Karpas-422 (cell line): ENCODE data around the gene GTPBP1. TPM values are rescaled to one million over a fixed set of nuclear protein-coding genes. Genes with fewer than 3 reads are reported as not detected.

Source experiments
- DNase-seq: peaks from one replicate; pipeline ENCODE4 v3.0.0-alpha.2; 2015
- H2AFZ ChIP-seq: fragments of 200-600 bp; sonication (generic); 2 replicates; pipeline ENCODE4 v1.6.1; 2014; ENCODE audit warnings: antibody characterized with exemption, low read length, mixed read lengths
- H3K27ac ChIP-seq: fragments of 200-600 bp; sonication (generic); 2 replicates; pipeline ENCODE4 v1.5.1; 2014; ENCODE audit warnings: mild to moderate bottlenecking, low read length, moderate library complexity
- H3K27me3 ChIP-seq: fragments of 200-600 bp; sonication (generic); 2 replicates; pipeline ENCODE4 v1.6.1; 2014; ENCODE audit warnings: low read length, mixed read lengths
- H3K36me3 ChIP-seq: fragments of 200-600 bp; sonication (generic); 2 replicates; pipeline ENCODE4 v1.6.1; 2014; ENCODE audit warnings: low read length, mixed read lengths; ENCODE audit not compliant: insufficient read depth
- H3K4me1 ChIP-seq: fragments of 200-600 bp; sonication (generic); 2 replicates; pipeline ENCODE4 v1.6.1; 2014; ENCODE audit warnings: mild to moderate bottlenecking, low read length, mixed read lengths
- H3K4me2 ChIP-seq: fragments of 200-600 bp; sonication (generic); 2 replicates; pipeline ENCODE4 v1.6.1; 2014; ENCODE audit warnings: low read length, low read depth, mild to moderate bottlenecking; ENCODE audit not compliant: poor library complexity, severe bottlenecking
- H3K4me3 ChIP-seq: fragments of 200-600 bp; sonication (generic); 2 replicates; pipeline ENCODE4 v1.5.1; 2014; ENCODE audit warnings: mild to moderate bottlenecking, antibody characterized with exemption, low read length, mixed read lengths
- H3K79me2 ChIP-seq: fragments of 200-600 bp; sonication (generic); 2 replicates; pipeline ENCODE4 v1.6.1; 2014; ENCODE audit warnings: mild to moderate bottlenecking, low read length, mixed read lengths
- H3K9ac ChIP-seq: fragments of 200-600 bp; sonication (generic); 2 replicates; pipeline ENCODE4 v1.6.0; 2014; ENCODE audit warnings: low read length
- H3K9me2 ChIP-seq: fragments of 200-600 bp; sonication (generic), shearing (Covaris generic); replicated peaks from 2 replicates; pipeline ENCODE4 v1.6.0; 2014; ENCODE audit warnings: mild to moderate bottlenecking, low read length, moderate library complexity; ENCODE audit not compliant: insufficient read depth
- H3K9me3 ChIP-seq: fragments of 300-700, 200-600 bp; sonication (generic); 2 replicates; pipeline ENCODE4 v1.6.1; 2014; ENCODE audit warnings: low read length, mixed read lengths
- H4K20me1 ChIP-seq: fragments of 200-600 bp; sonication (generic); 2 replicates; pipeline ENCODE4 v1.6.1; 2014; ENCODE audit warnings: mild to moderate bottlenecking, antibody characterized with exemption, low read length, low read depth; ENCODE audit not compliant: insufficient read depth
- small RNA-seq: library from RNA; depleted of rRNA; stranded (forward); fragments of <200 nt; gene quantifications from one replicate; pipeline ENCODE3, GENCODE V24; 2014
- total RNA-seq: library from RNA; depleted of rRNA; stranded (reverse); fragments of >200 nt; shearing (Covaris generic); gene quantifications from 2 replicates; pipeline ENCODE4 v1.2.3, GENCODE V29; 2014; ENCODE audit warnings: low replicate concordance; rRNA removed

The GTPBP1 gene
- total RNA-seq, 1 experiment from 2014 or later: 47.6 TPM

DNA sequence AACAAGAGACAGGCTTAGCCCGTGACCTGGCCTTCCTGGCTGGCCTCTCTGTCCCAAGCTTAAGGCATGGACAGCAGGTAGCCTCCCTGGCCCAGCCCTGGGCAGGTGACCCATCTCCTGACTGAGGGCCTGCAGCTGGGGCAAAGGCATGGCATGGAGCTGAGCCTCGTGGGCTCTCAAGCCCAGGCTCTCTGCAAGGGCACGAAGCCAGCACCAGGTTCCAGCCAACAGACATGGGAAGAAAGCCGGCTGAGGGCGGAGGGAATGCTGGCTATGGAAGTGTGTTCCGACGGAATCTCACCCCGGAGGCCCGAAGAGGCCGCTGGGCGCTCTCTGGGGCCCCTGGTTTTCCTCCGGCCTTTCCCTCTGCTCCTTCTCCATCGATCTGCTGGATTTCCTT, 75.3 kb downstream of the GTPBP1 start:
- Histone ChIP-seq H3K9me2 (no peaks in the 10 kb centered on the region), H3K79me2 (no peaks in the 10 kb centered on the region), H3K36me3 (no peaks in the 10 kb centered on the region), H3K4me3 (no peak overlapping the region), H2AFZ (no peak overlapping the region), H3K27me3 (no peaks in the 10 kb centered on the region), H3K4me2 (no peak overlapping the region), H3K9me3 (no peaks in the 10 kb centered on the region), H4K20me1 (no peaks in the 10 kb centered on the region), H3K9ac (no peak overlapping the region), H3K27ac (no peak overlapping the region), H3K4me1 (no peaks in the 10 kb centered on the region)
- no peak for DNase-seq

DNA sequence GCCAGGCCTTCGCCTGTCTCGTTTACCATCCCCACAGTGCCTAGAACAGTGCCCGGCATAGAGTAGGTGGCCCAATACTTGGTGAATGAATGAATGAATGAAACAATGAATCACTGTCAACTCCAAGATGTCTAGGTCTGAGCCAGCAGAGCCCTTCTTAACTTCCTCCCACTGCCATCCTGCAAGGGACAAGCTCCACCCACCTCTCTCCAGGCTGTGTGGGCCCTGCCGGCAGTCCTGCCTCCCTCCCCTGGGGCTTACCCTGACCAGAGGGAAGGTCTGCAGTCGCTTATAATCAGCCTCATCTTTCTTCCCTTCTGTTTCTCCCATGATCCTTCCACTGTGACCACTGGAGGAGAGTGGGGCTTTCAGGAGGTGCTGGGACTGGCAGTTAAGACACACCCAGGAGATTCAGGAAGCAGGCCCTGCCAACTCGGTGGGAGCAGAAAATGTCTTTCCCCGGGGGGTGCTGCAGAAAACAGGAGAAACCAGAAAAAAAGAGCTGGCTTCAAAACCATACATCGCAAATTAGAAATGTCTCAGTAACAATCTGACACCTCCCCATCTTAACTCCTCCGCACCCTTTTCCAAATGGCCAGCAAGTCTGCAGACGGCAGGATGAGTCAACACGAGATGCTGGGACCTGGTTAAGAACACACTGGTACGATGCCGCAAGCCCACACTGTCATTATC, 76.8 kb downstream of the GTPBP1 start:
- Histone ChIP-seq H3K36me3 (no peaks in the 10 kb centered on the region), H3K4me3 (no peak overlapping the region), H3K27ac (no peak overlapping the region), H2AFZ (no peak overlapping the region), H3K9ac (no peak overlapping the region), H3K4me1 (no peaks in the 10 kb centered on the region), H4K20me1 (no peaks in the 10 kb centered on the region), H3K4me2 (no peak overlapping the region), H3K9me3 (no peaks in the 10 kb centered on the region), H3K27me3 (no peaks in the 10 kb centered on the region), H3K9me2 (no peaks in the 10 kb centered on the region), H3K79me2 (no peaks in the 10 kb centered on the region)
- DNase-seq: no peak

Small RNAs within 50 kb of the gene (small RNA-seq; reads per million reads assigned to genes)
- gene AL021707.8: 0.20 reads per million

Other genes starting within 250 kb of the GTPBP1 start
- gene KDELR3, start 237.8 kb upstream of the GTPBP1 start, total RNA-seq: not detected in 2 replicates
- gene DDX17, start 199.6 kb upstream of the GTPBP1 start, total RNA-seq: 465 and 736 TPM in 2 replicates
- gene DMC1, start 135.8 kb upstream of the GTPBP1 start, total RNA-seq: 3.8 and 26.0 TPM in 2 replicates
- gene FAM227A, start 49.6 kb upstream of the GTPBP1 start, total RNA-seq: 3.7 and 14.4 TPM in 2 replicates
- gene CBY1, start 49.3 kb upstream of the GTPBP1 start, total RNA-seq: 11.1 and 13.2 TPM in 2 replicates
- 57.8 and 74.1 TPM in 2 replicates for gene TOMM22, start 24.0 kb upstream of the GTPBP1 start, total RNA-seq
- 50.5 and 64.1 TPM in 2 replicates for gene JOSD1, start 5.0 kb upstream of the GTPBP1 start, total RNA-seq
- 23.3 and 44.9 TPM in 2 replicates for gene SUN2, start 50.1 kb downstream of the GTPBP1 start, total RNA-seq
- gene DNAL4, start 88.2 kb downstream of the GTPBP1 start, total RNA-seq: 3.2 and 8.8 TPM in 2 replicates
- gene NPTXR, start 138.1 kb downstream of the GTPBP1 start, total RNA-seq: not detected in 2 replicates
- 30.5 and 46.4 TPM in 2 replicates for gene CBX6, start 166.3 kb downstream of the GTPBP1 start, total RNA-seq